SJSA1 (cell line): Measurements from ENCODE around the gene PRDM16. TPM values are rescaled to one million over a fixed set of nuclear protein-coding genes. Genes with fewer than 3 reads are reported as not detected.

ENCODE experiments used
- DNase-seq, 2 experiments: peaks; one replicate each; pipeline ENCODE4 v3.0.0-alpha.2; 2015 to 2020; ENCODE audit warnings: low spot score in 2 of 2, low read depth in 1 of 2
- H3K27ac ChIP-seq: fragments of 250-450 bp; sonication (Bioruptor Pico); 2 replicates; pipeline ENCODE4 v1.5.1; 2020; ENCODE audit warnings: mild to moderate bottlenecking, moderate library complexity
- H3K27me3 ChIP-seq: fragments of 250-450 bp; sonication (Bioruptor Pico); replicated peaks from 2 replicates; pipeline ENCODE4 v1.5.1; 2020; ENCODE audit warnings: mild to moderate bottlenecking, moderate library complexity
- H3K36me3 ChIP-seq: fragments of 250-450 bp; sonication (Bioruptor Pico); 2 replicates; pipeline ENCODE4 v1.5.1; 2020; ENCODE audit warnings: mild to moderate bottlenecking
- H3K4me1 ChIP-seq: fragments of 250-450 bp; sonication (Bioruptor Pico); replicated peaks from 2 replicates; pipeline ENCODE4 v1.6.1; 2021; ENCODE audit warnings: mild to moderate bottlenecking
- H3K4me3 ChIP-seq: fragments of 250-450 bp; sonication (Bioruptor Pico); 2 replicates; pipeline ENCODE4 v1.5.1; 2020; ENCODE audit warnings: mild to moderate bottlenecking
- H3K9me3 ChIP-seq: fragments of 250-450 bp; sonication (Bioruptor Pico); replicated peaks from 2 replicates; pipeline ENCODE4 v1.5.1; 2020; ENCODE audit warnings: mild to moderate bottlenecking
- total RNA-seq: library from RNA; depleted of rRNA; stranded (reverse); fragments of >200 nt; shearing (Covaris generic); gene quantifications from 2 replicates; pipeline ENCODE4 v1.2.3, GENCODE V29; 2014

The PRDM16 gene
- total RNA-seq, 1 experiment from 2014 or later = 0.05 TPM

DNA sequence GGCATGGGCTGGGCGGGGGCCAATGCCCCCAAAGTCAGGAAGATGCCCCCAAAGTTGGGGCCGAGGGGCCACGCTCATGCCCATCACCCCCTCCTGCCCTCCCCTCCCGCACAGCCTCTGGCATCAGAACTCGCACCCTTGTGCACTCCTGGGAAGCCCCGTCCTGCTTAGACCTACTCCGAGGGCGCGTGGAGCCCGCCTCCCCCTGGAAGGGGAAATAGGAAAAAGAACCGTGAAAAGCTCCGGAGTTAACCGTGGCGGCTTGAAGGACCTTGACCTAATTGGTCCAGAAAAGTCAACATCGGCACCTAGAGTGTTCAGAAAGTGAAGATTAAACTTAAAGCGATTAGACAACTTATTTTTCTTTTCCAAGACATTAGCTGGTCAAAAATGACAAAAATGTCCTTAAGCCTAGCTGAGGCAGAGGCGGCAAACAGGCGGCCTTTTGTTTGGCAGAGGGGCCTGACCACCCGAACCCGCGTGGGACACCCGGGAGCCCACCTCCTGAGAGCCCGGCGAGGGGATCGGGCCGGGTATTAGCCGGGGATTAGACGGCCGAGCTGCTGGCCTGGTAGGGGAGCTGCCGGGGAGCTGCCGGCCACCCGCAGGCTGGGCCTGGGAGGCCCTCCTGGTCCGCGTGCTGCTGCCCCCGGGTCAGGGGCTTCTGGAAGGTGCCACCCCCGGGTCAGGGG lies 65.5 kb downstream of the PRDM16 start:
- DNase-seq = no peak
- no peaks in the 10 kb centered on the region for H3K4me1 ChIP-seq
- H3K9me3 ChIP-seq = no peaks in the 10 kb centered on the region

DNA sequence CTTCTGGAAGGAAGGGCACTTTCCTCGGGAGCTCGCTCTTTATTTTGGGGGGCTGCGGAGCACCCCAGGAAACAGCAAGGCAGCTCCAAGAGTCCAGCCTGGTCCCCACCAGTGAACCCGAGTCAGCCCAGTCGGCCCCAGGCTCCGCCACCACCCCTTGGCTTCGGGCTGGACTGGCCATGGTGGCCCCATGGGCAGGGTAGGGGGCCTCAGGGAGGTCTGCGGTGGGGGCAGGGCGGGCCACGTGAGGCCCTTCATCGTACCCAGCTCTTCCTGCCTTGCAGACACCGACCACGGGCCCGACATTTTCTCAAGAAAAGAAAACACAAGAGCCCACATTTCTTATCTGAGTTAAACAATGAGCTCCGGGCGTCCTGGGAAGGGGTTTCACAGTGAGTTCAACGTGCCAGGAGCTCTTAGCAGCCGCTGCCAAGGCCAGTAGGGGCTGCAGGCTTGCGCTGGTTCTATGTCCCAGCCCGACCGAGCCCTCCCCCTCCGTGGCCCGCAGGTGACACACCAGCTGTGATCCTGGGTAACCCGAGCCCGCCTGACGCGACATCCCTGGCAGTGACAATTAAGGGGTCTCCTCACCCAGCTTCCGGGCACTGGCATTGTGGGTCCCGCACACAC lies 66.2 kb downstream of the PRDM16 start:
- Histone ChIP-seq H3K4me3 (no peak overlapping the region), H3K27ac (no peak overlapping the region), H3K27me3 (no peaks in the 10 kb centered on the region), H3K4me1 (no peaks in the 10 kb centered on the region), H3K9me3 (no peaks in the 10 kb centered on the region), H3K36me3 (no peaks in the 10 kb centered on the region)
- DNase-seq = no peak

More for the DNA sequence above, 65.5 kb downstream of the PRDM16 start:
- Histone ChIP-seq H3K4me3 (no peak overlapping the region), H3K36me3 (no peaks in the 10 kb centered on the region), H3K27me3 (no peaks in the 10 kb centered on the region), H3K27ac (no peak overlapping the region)

DNA sequence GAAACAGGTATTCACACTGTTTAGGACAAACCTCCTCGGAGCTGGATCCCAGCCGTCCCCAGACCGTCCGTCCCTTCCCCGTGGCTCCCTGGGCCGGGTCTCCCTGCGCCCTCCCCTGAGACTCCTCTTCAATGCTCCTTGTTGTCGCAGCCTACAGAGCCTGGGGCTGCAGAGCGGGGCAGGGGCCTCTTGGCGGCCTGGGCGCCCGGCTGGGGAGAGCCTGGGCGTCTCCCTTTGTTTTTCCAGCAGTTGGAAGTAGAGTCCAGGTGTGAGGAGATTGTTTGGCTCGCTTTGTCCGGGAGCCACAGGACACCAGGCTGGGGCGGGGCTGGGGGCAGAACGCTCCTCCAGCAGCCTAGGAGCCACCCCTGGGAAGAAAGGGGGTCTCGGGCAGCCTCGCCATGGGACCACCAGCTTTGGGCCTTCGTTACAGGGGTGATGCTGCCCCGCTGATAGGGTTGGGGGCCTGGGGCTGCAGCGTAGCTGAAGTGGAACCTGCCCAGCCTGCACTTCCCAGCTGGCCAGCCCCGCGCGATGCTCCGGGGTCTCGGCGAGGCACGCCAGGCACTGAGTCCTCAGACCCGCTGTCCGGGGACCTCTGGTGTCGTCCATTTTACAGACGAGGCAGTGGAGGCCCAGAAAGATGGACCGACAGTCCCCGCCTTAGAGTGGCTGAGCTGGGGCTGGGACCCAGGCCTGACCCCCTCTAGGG lies 66.9 kb downstream of the PRDM16 start:
- Histone ChIP-seq H3K27ac (no peak overlapping the region), H3K4me3 (no peak overlapping the region), H3K27me3 (no peaks in the 10 kb centered on the region), H3K9me3 (no peaks in the 10 kb centered on the region), H3K36me3 (no peaks in the 10 kb centered on the region), H3K4me1 (no peaks in the 10 kb centered on the region)
- no peak for DNase-seq

DNA sequence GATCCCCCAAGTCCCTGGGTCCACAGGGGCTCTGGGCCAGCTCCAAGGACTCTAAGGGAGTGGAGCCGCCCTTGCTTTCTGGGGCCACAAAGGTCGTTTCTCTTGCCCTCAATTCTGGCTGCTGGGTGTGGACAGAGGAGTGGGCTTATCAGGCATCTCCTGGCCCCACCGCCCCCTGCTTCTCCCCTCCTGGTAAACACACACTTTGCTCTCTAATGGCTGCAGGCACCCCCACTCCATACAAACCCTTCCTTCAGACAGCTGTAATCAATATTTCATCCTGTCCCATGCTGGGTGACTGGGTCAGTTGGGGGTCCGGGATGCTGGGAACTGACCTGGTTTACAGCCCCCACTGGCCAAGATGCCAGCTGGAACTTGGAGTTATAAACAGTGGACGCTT lies 67.5 kb downstream of the PRDM16 start:
- no peak for DNase-seq
- no peaks in the 10 kb centered on the region for H3K9me3 ChIP-seq
- H3K27ac ChIP-seq = no peak overlapping the region
- no peaks in the 10 kb centered on the region for H3K4me1 ChIP-seq
- no peaks in the 10 kb centered on the region for H3K27me3 ChIP-seq
- no peak overlapping the region for H3K4me3 ChIP-seq
- H3K36me3 ChIP-seq = no peaks in the 10 kb centered on the region

DNA sequence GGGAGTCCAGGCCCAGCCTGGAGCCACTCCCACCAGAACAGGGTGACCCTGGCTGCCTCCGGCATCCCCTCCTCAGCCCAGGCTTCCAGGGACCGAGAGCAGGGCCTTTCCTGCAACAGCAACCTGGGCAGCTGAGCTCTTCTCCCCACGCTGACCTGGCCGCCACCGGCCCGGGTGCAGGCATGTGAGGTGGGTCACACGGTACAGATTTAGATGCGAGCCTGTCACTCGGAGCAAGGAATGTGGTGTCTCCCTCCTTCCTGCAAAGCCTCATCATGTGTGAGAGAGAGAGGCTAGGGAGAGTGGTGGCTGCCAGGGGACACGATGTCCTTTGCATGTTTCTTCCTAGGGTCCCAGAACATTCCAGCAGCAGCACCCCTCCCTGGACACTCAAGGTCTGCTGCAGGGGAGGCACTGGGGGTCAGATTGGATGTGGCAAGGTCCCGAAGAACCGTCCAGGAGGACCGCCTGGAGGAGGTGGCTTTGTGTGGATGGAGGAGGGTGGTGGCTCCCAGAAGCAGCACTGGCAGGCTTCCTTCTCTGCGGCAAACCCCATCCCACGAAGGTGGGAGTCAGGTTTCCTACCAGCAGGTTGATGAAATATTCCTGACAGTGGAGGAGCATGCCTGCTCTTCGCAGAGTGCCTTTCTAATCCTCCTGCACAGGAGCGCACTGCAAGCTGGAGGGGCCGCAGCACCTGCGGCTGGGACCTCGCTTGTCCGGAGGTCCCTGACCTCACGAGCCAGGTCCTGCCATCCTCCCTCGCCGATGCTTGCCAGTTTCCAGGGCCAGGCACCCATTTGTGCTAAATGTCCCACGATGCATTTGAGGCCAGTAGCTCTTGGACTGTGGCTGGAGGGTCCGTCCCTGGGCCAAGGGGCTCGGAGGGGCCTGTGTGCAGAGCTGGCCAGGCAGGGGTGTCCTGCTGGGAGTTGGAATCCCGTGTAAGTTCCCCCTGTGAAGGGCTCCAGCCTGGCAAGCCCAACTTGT lies 68.4 kb downstream of the PRDM16 start:
- Histone ChIP-seq H3K27me3 (no peaks in the 10 kb centered on the region), H3K27ac (no peak overlapping the region), H3K4me3 (no peak overlapping the region), H3K4me1 (no peaks in the 10 kb centered on the region), H3K9me3 (no peaks in the 10 kb centered on the region), H3K36me3 (no peaks in the 10 kb centered on the region)
- no peak for DNase-seq

DNA sequence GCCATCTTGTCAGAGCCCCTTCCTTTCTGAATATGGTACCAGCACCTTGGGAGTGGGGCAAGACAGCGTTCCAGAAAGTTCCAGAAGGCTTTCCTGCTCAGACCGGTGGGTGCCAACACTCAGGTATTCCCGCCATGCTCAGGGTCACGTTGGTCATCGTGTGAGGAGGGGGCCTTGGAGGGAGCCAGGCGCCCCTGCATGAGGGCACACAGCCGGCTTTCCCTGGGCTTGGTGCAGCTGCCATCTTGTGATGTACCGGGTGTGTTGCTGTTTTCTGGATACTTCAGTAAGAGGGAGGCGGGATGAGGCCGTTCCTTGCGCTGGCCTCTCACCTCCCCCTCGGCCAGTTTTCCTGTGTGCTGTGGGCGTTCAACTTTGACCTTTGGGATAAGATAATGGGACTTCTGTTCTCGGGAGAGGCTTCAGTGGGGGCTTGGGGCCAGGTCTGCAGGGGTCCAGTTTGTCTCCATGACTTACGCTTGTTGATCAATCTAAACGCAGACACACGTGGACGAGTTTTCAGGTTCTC lies 69.7 kb downstream of the PRDM16 start:
- no peak overlapping the region for H3K4me3 ChIP-seq
- DNase-seq = no peak
- H3K36me3 ChIP-seq = no peaks in the 10 kb centered on the region
- H3K27ac ChIP-seq = no peak overlapping the region
- H3K27me3 ChIP-seq = no peaks in the 10 kb centered on the region
- H3K4me1 ChIP-seq = no peaks in the 10 kb centered on the region
- H3K9me3 ChIP-seq = no peaks in the 10 kb centered on the region

DNA sequence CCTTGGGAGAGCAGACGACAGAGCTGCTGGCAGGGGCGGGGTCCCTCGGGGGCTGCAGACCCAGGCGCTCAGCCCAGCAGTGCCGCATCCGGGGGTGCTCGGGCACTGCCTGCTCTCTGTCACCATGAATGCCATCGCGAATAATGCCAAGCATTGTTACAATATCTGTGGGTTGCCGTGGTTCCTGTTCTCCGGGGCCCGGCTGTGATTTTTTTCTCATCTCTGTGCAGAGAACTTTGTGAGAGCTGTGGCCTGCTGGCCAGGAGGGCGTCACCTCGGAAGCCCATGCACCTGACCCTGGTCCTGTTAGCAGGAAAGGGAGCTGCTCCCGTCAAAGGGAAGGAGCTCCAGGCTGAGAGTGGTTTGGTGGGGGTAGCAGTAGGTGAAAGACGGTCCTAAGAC lies 70.4 kb downstream of the PRDM16 start:
- Histone ChIP-seq H3K4me1 (no peaks in the 10 kb centered on the region), H3K4me3 (no peak overlapping the region), H3K9me3 (no peaks in the 10 kb centered on the region), H3K36me3 (no peaks in the 10 kb centered on the region), H3K27ac (no peak overlapping the region), H3K27me3 (no peaks in the 10 kb centered on the region)
- no peak for DNase-seq

DNA sequence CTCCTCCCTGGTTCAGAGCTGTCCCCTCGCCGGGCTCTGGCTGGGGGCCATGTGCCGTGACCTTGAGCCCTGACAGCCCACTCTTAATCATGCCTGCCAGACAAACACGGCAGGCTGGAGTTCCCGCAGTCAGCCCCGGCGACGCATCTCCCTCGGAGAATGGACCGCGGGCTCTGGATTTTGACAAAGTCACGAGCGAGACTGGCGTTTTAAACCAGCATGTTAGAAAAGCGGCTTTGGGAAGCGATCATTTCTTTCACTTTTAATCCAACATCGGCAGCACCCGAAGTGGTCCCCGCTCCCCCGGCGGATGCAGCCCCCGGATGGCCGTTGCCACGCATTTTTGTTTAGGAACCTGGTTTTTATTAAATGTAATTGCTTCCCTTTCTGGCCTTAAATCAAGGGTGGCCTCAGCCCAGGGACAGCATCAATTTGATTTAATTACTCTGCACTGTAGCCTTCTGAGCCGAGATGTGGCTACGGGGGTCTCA lies 70.9 kb downstream of the PRDM16 start:
- Histone ChIP-seq H3K4me3 (no peak overlapping the region), H3K4me1 (no peaks in the 10 kb centered on the region), H3K27ac (no peak overlapping the region), H3K27me3 (no peaks in the 10 kb centered on the region), H3K36me3 (no peaks in the 10 kb centered on the region), H3K9me3 (no peaks in the 10 kb centered on the region)
- no peak for DNase-seq

DNA sequence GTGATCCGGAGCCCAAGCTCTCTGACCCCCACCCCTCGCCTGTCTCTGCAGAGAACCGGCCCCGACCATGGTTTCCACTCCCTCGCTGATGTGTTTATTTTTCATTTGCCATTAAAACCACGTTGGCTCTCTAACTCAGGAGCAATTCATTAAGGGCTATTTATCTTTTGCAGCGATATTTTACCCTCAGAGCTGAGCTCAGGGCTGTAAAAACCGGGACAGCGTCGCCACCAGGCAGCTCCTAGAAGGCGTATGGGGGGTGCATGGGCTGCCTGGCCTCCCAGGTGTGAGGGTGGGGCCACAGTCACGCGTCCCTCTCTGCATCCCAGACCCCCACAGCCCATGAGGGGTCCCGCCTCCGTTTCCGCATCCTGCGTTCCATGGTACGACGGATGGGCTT lies 71.4 kb downstream of the PRDM16 start:
- H3K4me1 ChIP-seq = no peaks in the 10 kb centered on the region
- H3K36me3 ChIP-seq = no peaks in the 10 kb centered on the region
- H3K27me3 ChIP-seq = no peaks in the 10 kb centered on the region
- no peaks in the 10 kb centered on the region for H3K9me3 ChIP-seq
- no peak for DNase-seq
- H3K4me3 ChIP-seq = no peak overlapping the region
- no peak overlapping the region for H3K27ac ChIP-seq

DNA sequence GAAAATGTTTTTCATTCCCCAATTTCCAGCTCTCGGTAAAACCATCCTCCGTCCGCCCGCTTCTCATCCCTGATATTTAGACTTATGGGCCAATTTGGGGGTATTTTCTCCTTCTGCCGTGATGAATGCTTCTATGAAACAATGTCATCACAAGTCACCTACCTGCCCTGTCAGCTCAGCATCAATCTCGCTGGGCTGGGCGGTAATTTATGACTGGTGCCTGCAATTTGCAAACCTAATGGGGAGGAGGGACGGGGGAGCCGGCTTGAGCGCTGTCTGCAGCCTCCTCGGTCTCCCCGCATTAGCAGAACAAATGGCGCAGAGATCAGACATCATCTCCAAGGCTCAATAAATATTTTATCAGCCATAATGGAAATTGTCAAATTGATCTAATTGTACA lies 72.1 kb downstream of the PRDM16 start:
- no peaks in the 10 kb centered on the region for H3K9me3 ChIP-seq
- no peaks in the 10 kb centered on the region for H3K4me1 ChIP-seq
- no peak overlapping the region for H3K4me3 ChIP-seq
- H3K36me3 ChIP-seq = no peaks in the 10 kb centered on the region
- DNase-seq = no peak
- H3K27ac ChIP-seq = no peak overlapping the region
- H3K27me3 ChIP-seq = no peaks in the 10 kb centered on the region

DNA sequence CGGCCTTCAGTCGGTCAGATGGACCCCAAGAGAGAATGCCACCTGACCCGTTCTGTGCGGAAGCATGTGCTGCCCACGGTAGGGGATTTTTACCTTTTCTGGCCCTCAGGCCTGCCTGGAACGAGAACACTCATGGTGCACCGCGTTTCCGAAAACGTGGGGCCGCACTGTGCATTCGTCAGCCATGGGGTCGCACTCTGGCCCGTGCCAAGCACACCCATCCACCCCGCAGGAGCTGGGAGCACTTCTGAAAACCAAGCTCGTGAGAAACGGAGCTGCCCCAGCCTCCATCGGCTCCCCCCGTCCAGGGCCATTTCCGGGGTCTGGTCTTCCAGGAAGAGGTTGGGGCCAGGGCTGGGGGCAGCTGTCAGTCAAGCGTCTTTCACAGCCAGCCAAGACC lies 72.8 kb downstream of the PRDM16 start:
- H3K36me3 ChIP-seq = no peaks in the 10 kb centered on the region
- no peak overlapping the region for H3K4me3 ChIP-seq
- no peak overlapping the region for H3K27ac ChIP-seq
- no peaks in the 10 kb centered on the region for H3K4me1 ChIP-seq
- H3K9me3 ChIP-seq = no peaks in the 10 kb centered on the region
- no peak for DNase-seq
- no peaks in the 10 kb centered on the region for H3K27me3 ChIP-seq

DNA sequence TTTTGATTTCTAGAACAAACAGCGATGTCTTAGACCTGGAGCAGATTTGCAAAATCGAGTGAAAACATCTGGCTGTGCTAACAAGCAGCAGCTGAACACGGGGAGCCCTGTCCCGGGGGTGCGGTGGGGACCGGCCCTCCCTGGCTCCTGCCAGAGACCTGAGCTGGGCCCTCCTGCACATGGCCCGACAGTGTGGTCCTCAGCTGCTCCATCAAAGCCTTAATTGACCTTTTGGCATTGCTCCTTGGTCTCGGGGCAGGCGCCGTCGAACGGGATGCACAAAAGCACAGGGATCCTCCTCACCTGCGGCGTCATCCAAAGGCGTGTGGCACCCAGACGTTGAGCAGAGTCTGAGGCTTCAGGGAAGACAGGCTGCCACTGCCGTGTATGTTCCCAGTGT lies 73.2 kb downstream of the PRDM16 start:
- DNase-seq = no peak
- Histone ChIP-seq H3K9me3 (no peaks in the 10 kb centered on the region), H3K36me3 (no peaks in the 10 kb centered on the region), H3K27me3 (no peaks in the 10 kb centered on the region), H3K4me1 (no peaks in the 10 kb centered on the region), H3K4me3 (no peak overlapping the region), H3K27ac (no peak overlapping the region)

DNA sequence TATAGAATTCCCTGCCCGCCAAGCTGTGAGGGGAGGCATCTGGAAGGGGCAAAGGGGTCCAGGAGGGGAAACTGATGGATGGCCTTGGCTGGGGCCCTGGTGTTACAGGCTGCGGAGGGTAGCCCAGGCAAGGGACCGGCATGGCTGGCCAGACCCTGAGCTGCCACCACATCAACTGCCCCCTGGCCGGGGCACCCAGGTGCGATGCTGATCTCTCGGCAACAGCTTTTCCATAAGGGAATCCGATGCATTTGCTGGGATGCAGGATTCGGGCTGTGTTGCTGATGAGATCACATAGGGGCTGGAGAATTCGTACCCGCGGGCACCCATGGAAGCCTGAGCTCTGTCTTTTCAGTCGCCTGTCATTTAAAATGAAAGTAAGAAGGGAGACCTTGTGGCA lies 73.7 kb downstream of the PRDM16 start:
- no peak for DNase-seq
- no peaks in the 10 kb centered on the region for H3K9me3 ChIP-seq
- H3K4me1 ChIP-seq = no peaks in the 10 kb centered on the region
- H3K36me3 ChIP-seq = no peaks in the 10 kb centered on the region
- H3K27me3 ChIP-seq = no peaks in the 10 kb centered on the region
- no peak overlapping the region for H3K4me3 ChIP-seq
- no peak overlapping the region for H3K27ac ChIP-seq
